ENCODE results near the gene DIP2C. TPM values are rescaled to one million over a fixed set of nuclear protein-coding genes. Genes with fewer than 3 reads are reported as not detected.

DIP2C gene
- total RNA-seq, 2 donors from 2014 or later, result 13.0 to 13.7 TPM

- H3K27ac ChIP-seq (ENCODE audit: low read depth, low read length), result no peak overlapping the region
- no peaks in the 10 kb centered on the region for H3K4me1 ChIP-seq (ENCODE audit: control insufficient read depth, insufficient read depth, low read length)
- H3K36me3 Mint-ChIP-seq (ENCODE audit: low read depth), result peaks cover 25% of the 10 kb centered on the region
- H3K27me3 ChIP-seq (ENCODE audit: control insufficient read depth, insufficient read depth, low read length, poor library complexity, severe bottlenecking), result no peaks in the 10 kb centered on the region
- H3K4me3 ChIP-seq (ENCODE audit: low read length), result no peak overlapping the region
- peaks cover 6% of the 10 kb centered on the region for H3K36me3 ChIP-seq (ENCODE audit: control insufficient read depth, insufficient read depth, low read length)
- 81 to 88% methylated on average over 4 to 8 of the region's 8 CpGs for WGBS, 2 experiments (ENCODE audit: insufficient coverage in 1 of 2, insufficient read length in 1 of 2)
- H3K27ac Mint-ChIP-seq, result no peak overlapping the region
- no peak for TF ChIP-seq CTCF (conservative IDR thresholded peaks at IDR 0.05)
- no peak overlapping the region for H3K9ac ChIP-seq (ENCODE audit: extremely low read depth, low read length, poor library complexity, severe bottlenecking)
- no peaks in the 10 kb centered on the region for H3K27me3 Mint-ChIP-seq (ENCODE audit: insufficient read depth)
- no peaks in the 10 kb centered on the region for H3K9me3 Mint-ChIP-seq
- DNase-seq, result peak; percentile 72
- H3K9me3 ChIP-seq (ENCODE audit: control insufficient read depth, low read length), result no peaks in the 10 kb centered on the region
- peaks cover 2% of the 10 kb centered on the region for H3K4me1 Mint-ChIP-seq
- H3K4me3 Mint-ChIP-seq, result no peak overlapping the region
Observed at GRCh38 chr10:306675-307185, 382.7 kb downstream of the DIP2C start.

GRCh38 chr10:306007-306674 lies 383.3 kb downstream of the DIP2C start:
- WGBS, 2 experiments (ENCODE audit: insufficient coverage in 1 of 2, insufficient read length in 1 of 2), result 95 to 97% methylated on average over 5 to 6 of the region's 6 CpGs
- no peak for DNase-seq
- H3K9ac ChIP-seq (ENCODE audit: extremely low read depth, low read length, poor library complexity, severe bottlenecking), result no peak overlapping the region
- Mint-ChIP-seq H3K36me3 (ENCODE audit: low read depth) (peaks cover 30% of the 10 kb centered on the region), H3K4me3 (no peak overlapping the region), H3K4me1 (peaks cover 2% of the 10 kb centered on the region), H3K27me3 (ENCODE audit: insufficient read depth) (no peaks in the 10 kb centered on the region), H3K9me3 (no peaks in the 10 kb centered on the region), H3K27ac (no peak overlapping the region)
- H3K27ac ChIP-seq (ENCODE audit: low read depth, low read length), result no peak overlapping the region
- no peaks in the 10 kb centered on the region for H3K4me1 ChIP-seq (ENCODE audit: control insufficient read depth, insufficient read depth, low read length)
- no peaks in the 10 kb centered on the region for H3K9me3 ChIP-seq (ENCODE audit: control insufficient read depth, low read length)
- no peak overlapping the region for H3K4me3 ChIP-seq (ENCODE audit: low read length)
- no peaks in the 10 kb centered on the region for H3K27me3 ChIP-seq (ENCODE audit: control insufficient read depth, insufficient read depth, low read length, poor library complexity, severe bottlenecking)
- H3K36me3 ChIP-seq (ENCODE audit: control insufficient read depth, insufficient read depth, low read length), result peaks cover 6% of the 10 kb centered on the region
- TF ChIP-seq CTCF (conservative IDR thresholded peaks at IDR 0.05), result no peak

- no peak overlapping the region for H3K4me3 ChIP-seq (ENCODE audit: low read length)
- 92 to 97% methylated on average over 3 to 4 of the region's 4 CpGs for WGBS, 2 experiments (ENCODE audit: insufficient coverage in 1 of 2, insufficient read length in 1 of 2)
- no peak overlapping the region for H3K4me3 Mint-ChIP-seq
- H3K9me3 Mint-ChIP-seq, result no peaks in the 10 kb centered on the region
- H3K27ac Mint-ChIP-seq, result no peak overlapping the region
- no peak for DNase-seq
- H3K36me3 Mint-ChIP-seq (ENCODE audit: low read depth), result peaks cover 35% of the 10 kb centered on the region
- no peaks in the 10 kb centered on the region for H3K27me3 ChIP-seq (ENCODE audit: control insufficient read depth, insufficient read depth, low read length, poor library complexity, severe bottlenecking)
- no peak overlapping the region for H3K27ac ChIP-seq (ENCODE audit: low read depth, low read length)
- no peaks in the 10 kb centered on the region for H3K9me3 ChIP-seq (ENCODE audit: control insufficient read depth, low read length)
- H3K36me3 ChIP-seq (ENCODE audit: control insufficient read depth, insufficient read depth, low read length), result peaks cover 6% of the 10 kb centered on the region
- H3K27me3 Mint-ChIP-seq (ENCODE audit: insufficient read depth), result no peaks in the 10 kb centered on the region
- H3K9ac ChIP-seq (ENCODE audit: extremely low read depth, low read length, poor library complexity, severe bottlenecking), result no peak overlapping the region
- peaks cover 2% of the 10 kb centered on the region for H3K4me1 Mint-ChIP-seq
- no peaks in the 10 kb centered on the region for H3K4me1 ChIP-seq (ENCODE audit: control insufficient read depth, insufficient read depth, low read length)
- no peak for TF ChIP-seq CTCF (conservative IDR thresholded peaks at IDR 0.05)
Observed at GRCh38 chr10:305034-305433, 384.4 kb downstream of the DIP2C start.
